Endothelial cell of umbilical vein (primary cell): ENCODE results near the gene SLC15A1. TPM values are rescaled to one million over a fixed set of nuclear protein-coding genes. Genes with fewer than 3 reads are reported as not detected.

ENCODE experiments used
- BruUV-seq: library from RNA; stranded (reverse); fragments of 400-500 nt; replicated peaks from 2 replicates; lab custom pipeline; 2021; lab: Mats Ljungman, UMichigan
- CTCF ChIA-PET: fragments of 300-600, 350-600 bp; sonication (Branson Sonifier 250); formaldehyde crosslinking; loops from one replicate; lab custom pipeline; 2021; ENCODE audit warnings: antibody characterized with exemption, inconsistent platforms; lab: Charles Lee
- POLR2A ChIA-PET: fragments of 300-600, 350-600 bp; sonication (Branson Sonifier 250); formaldehyde crosslinking; loops from one replicate; lab custom pipeline; 2021; ENCODE audit warnings: antibody characterized with exemption, inconsistent platforms; lab: Charles Lee
- DNase-seq: peaks from one replicate; pipeline ENCODE4 v3.0.0-alpha.2; 2011; ENCODE audit warnings: low read depth, low spot score
- FAIRE-seq: peaks from 2 replicates; lab custom pipeline; 2011; peaks lifted over from hg19 to GRCh38; lab: Jason Lieb, UNC
- H2AFZ ChIP-seq: 2 replicates; pipeline ENCODE4 v1.6.0; 2012; ENCODE audit warnings: low read depth, low read length, control low read depth, inconsistent platforms
- H3K27ac ChIP-seq: 2 replicates; pipeline ENCODE4 v1.5.1; 2011; ENCODE audit warnings: low read depth, mild to moderate bottlenecking, control low read depth, low read length, moderate library complexity; ENCODE audit not compliant: insufficient read depth
- H3K27me3 ChIP-seq, 2 experiments: 2 replicates each; pipeline versions ENCODE4 v1.6.0 to v1.6.1; 2011; ENCODE audit warnings: low read length in 2 of 2, mixed read lengths in 1 of 2; ENCODE audit not compliant: control insufficient read depth in 2 of 2, insufficient read depth in 2 of 2
- H3K36me3 ChIP-seq, 2 experiments: 2 replicates in 1 of 2; 3 replicates in 1 of 2; pipeline ENCODE4 v1.5.1; 2011; ENCODE audit warnings: low read length in 2 of 2, mild to moderate bottlenecking in 1 of 2, moderate library complexity in 1 of 2; ENCODE audit not compliant: control insufficient read depth in 2 of 2, insufficient read depth in 2 of 2; ENCODE audit errors: extremely low read depth in 1 of 2
- H3K4me1 ChIP-seq: 3 replicates; pipeline ENCODE4 v1.5.1; 2011; ENCODE audit warnings: mild to moderate bottlenecking, low read length; ENCODE audit not compliant: control insufficient read depth, insufficient read depth; ENCODE audit errors: extremely low read depth
- H3K4me2 ChIP-seq: 2 replicates; pipeline ENCODE4 v1.6.1; 2011; ENCODE audit warnings: low read length, control low read depth, mixed read lengths; ENCODE audit not compliant: insufficient read depth
- H3K4me3 ChIP-seq, 3 experiments: fragments of 200-600 bp in 1 of 3; sonication (generic), shearing (Covaris generic) in 1 of 3; replicated peaks in 1 of 3; 2 replicates each; pipeline ENCODE4 v1.5.1; 2011 to 2016; ENCODE audit warnings: control low read depth in 3 of 3, low read length in 3 of 3, mild to moderate bottlenecking in 2 of 3, inconsistent platforms in 1 of 3, low read depth in 1 of 3, moderate library complexity in 1 of 3; ENCODE audit not compliant: insufficient read depth in 1 of 3
- H3K79me2 ChIP-seq: 2 replicates; pipeline ENCODE4 v1.6.0; 2012; ENCODE audit warnings: low read length, inconsistent platforms; ENCODE audit not compliant: control insufficient read depth, insufficient read depth
- H3K9ac ChIP-seq: replicated peaks from 2 replicates; pipeline ENCODE3; 2011; ENCODE audit warnings: low read length, control low read depth; ENCODE audit not compliant: insufficient read depth; ENCODE audit errors: extremely low read depth
- H3K9me1 ChIP-seq: replicated peaks from 3 replicates; pipeline ENCODE4 v1.6.0; 2011; ENCODE audit warnings: mild to moderate bottlenecking, low read length; ENCODE audit not compliant: control insufficient read depth, insufficient read depth; ENCODE audit errors: extremely low read depth
- H3K9me3 ChIP-seq: replicated peaks from 2 replicates; pipeline ENCODE4 v1.5.1; 2012; ENCODE audit warnings: low read length, inconsistent platforms; ENCODE audit not compliant: control insufficient read depth, insufficient read depth
- H4K20me1 ChIP-seq: replicated peaks from 2 replicates; pipeline ENCODE3; 2011; ENCODE audit warnings: mild to moderate bottlenecking, low read length; ENCODE audit not compliant: control insufficient read depth, insufficient read depth; ENCODE audit errors: extremely low read depth
- EZH2 ChIP-seq: IDR thresholded peaks from 2 replicates; pipeline ENCODE4 v1.6.1; 2012; ENCODE audit warnings: borderline replicate concordance, low read depth, mild to moderate bottlenecking, moderate library complexity, low read length, inconsistent platforms; ENCODE audit not compliant: severe bottlenecking
- FOS ChIP-seq: IDR thresholded peaks from 2 replicates; pipeline ENCODE4 v1.6.1; 2011; ENCODE audit warnings: mild to moderate bottlenecking, low read length, moderate library complexity, borderline replicate concordance; ENCODE audit not compliant: insufficient read depth
- GATA2 ChIP-seq: IDR thresholded peaks from 2 replicates; pipeline ENCODE4 v1.7.0; 2011; ENCODE audit warnings: low read depth, mild to moderate bottlenecking, moderate library complexity, mixed read lengths, low read length; ENCODE audit not compliant: insufficient read length, insufficient read depth
- JUN ChIP-seq: IDR thresholded peaks from 2 replicates; pipeline ENCODE4 v1.6.1; 2011; ENCODE audit warnings: borderline replicate concordance, low read depth; ENCODE audit not compliant: insufficient read length, insufficient read depth
- MAX ChIP-seq: IDR thresholded peaks from 2 replicates; pipeline ENCODE4 v1.6.1; 2011; ENCODE audit not compliant: insufficient read depth, insufficient read length
- MYC ChIP-seq: IDR thresholded peaks from one replicate; pipeline ENCODE4 v1.6.1; 2011; ENCODE audit warnings: mild to moderate bottlenecking, low read depth, low read length
- POLR2A ChIP-seq: IDR thresholded peaks from 2 replicates; pipeline ENCODE4 v1.6.1; 2012; ENCODE audit warnings: low read depth, mild to moderate bottlenecking, control low read depth, low read length
- POLR2AphosphoS5 ChIP-seq: IDR thresholded peaks from 2 replicates; pipeline ENCODE4 v1.6.1; 2012; ENCODE audit warnings: low read depth, mild to moderate bottlenecking, control low read depth, low read length, moderate library complexity; ENCODE audit not compliant: insufficient read depth
- dilution Hi-C: fragments of 300-500 bp; cut with MboI; formaldehyde crosslinking; loops from one replicate; pipeline ENCODE4 v1.15.0; 2019; ENCODE audit warnings: low sequenced_read_pairs; ENCODE audit not compliant: extremely low pct_ligation_motif_present
- intact Hi-C: fragments of 100-400 bp; cut with micrococcal nuclease; formaldehyde crosslinking; loops from one replicate; pipeline ENCODE4 v1.10.0; 2022
- polyA plus RNA-seq, 4 experiments: library from polyadenylated mRNA; depleted of rRNA in 3 of 4; stranded (reverse) in 3 of 4; unstranded in 1 of 4; fragments of >200 nt; gene quantifications; 2 replicates each; pipeline versions ENCODE4 v1.2.1 to v1.2.3, GENCODE V29; 2011 to 2012; ENCODE audit warnings: missing spikeins in 1 of 4
- total RNA-seq: library from RNA; stranded (reverse); gene quantifications from 2 replicates; pipeline ENCODE4 v1.2.3, GENCODE V29; 2021

Gene SLC15A1
- total and polyA plus RNA-seq, 2 donors (not counting 3 experiments of a cell fraction or from before 2014, with no cell fraction given) = not detected

DNA sequence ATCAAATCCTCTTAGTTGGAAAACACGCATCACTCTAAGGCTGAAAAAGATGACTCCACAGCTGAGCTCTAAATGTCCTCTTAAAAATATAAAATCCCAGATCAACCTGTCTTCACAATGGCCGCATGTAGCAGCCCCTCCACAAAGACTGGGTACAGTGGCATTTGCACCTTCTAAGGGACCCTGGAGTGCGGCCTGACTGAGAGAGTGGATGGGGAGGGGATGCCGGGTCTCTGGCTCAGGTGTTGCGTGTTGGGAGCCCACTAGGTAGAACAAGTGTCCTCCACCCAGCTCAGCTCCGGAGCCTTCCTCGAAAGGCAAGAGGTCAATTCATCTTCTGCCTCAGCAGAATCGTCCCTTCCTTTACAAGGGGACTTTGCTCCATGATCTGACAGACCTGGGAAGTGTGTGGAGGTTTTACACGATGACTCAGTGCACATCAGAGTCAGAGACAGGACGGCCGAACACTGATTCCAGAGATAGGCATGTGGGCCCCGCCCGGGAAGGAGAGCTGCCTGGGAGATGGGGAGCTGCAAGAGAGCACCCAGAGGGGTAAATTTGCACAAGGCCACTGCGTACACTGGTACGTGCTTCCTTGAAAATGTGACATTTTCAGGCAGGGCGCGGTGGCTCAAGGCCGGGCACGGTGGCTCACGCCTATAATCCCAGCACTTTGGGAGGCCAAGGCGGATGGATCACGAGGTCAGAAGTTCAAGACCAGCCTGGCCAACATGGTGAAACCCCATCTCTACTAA, 23.5 kb upstream of the SLC15A1 start:
- BruUV-seq = no TSS peak
- Histone ChIP-seq H3K9me3 (no peaks in the 10 kb centered on the region), H3K4me1 (peaks cover 3% of the 10 kb centered on the region), H3K27ac (no peak overlapping the region), H2AFZ (no peak overlapping the region), H3K36me3 (no peaks in the 10 kb centered on the region), H3K79me2 (no peaks in the 10 kb centered on the region), H3K9me1 (no peaks in the 10 kb centered on the region), H4K20me1 (no peaks in the 10 kb centered on the region), H3K4me2 (no peak overlapping the region), H3K27me3 (peaks cover 4 to 6% of the 10 kb centered on the region in 2 experiments), H3K4me3 (no peak overlapping the region), H3K9ac (no peak overlapping the region)
- POLR2A ChIA-PET = no interaction called here
- no peak for DNase-seq
- dilution Hi-C loops (no loop called here), intact Hi-C loops (no loop called here)
- no peak for FAIRE-seq
- no peak for TF ChIP-seq MYC
- TF ChIP-seq EZH2 = no peak
- TF ChIP-seq FOS = no peak
- TF ChIP-seq POLR2AphosphoS5 = no peak
- TF ChIP-seq GATA2 = no peak
- TF ChIP-seq POLR2A = no peak
- TF ChIP-seq MAX = no peak
- TF ChIP-seq JUN = no peak
- CTCF ChIA-PET = interaction anchor here (1.3 kb wide), 1 partner anchor 10 kb away, joined by 3 read pairs; no protein-coding TSS in a partner anchor
